GM12878 (cell line): Measurements from ENCODE around the gene DOCK1. TPM values are rescaled to one million over a fixed set of nuclear protein-coding genes. Genes with fewer than 3 reads are reported as not detected.

Experiments
- ATAC-seq: fragments of 200-7000 bp; cut with Tn5 transposase; 3 replicates; pipeline ENCODE4 v1.9.1; 2020; ENCODE audit warnings: mild to moderate bottlenecking, moderate library complexity
- BruUV-seq: library from RNA; stranded (reverse); fragments of 400-500 nt; replicated peaks from 2 replicates; lab custom pipeline; 2021; lab: Mats Ljungman, UMichigan
- CTCF ChIA-PET: fragments of 300-600 bp; sonication (Branson Sonifier 250); formaldehyde crosslinking; extraction: SDS; loops from one replicate; lab custom pipeline; 2021; ENCODE audit warnings: inconsistent platforms; lab: Yijun Ruan, JAX
- POLR2A ChIA-PET: fragments of 350-600 bp; formaldehyde crosslinking; extraction: SDS; loops from one replicate; lab custom pipeline; 2021; ENCODE audit warnings: inconsistent platforms; lab: Charles Lee
- RAD21 ChIA-PET: fragments of 300-600 bp; sonication (Branson Sonifier 250); formaldehyde crosslinking; loops from one replicate; lab custom pipeline; 2023; ENCODE audit warnings: antibody characterized with exemption; ENCODE audit not compliant: unreplicated experiment; lab: Charles Lee
- SMC1A ChIA-PET: fragments of 300-600 bp; sonication (Branson Sonifier 250); formaldehyde crosslinking; loops from one replicate; lab custom pipeline; 2023; ENCODE audit not compliant: unreplicated experiment, uncharacterized antibody; lab: Charles Lee
- DNase-seq: peaks from one replicate; pipeline ENCODE4 v3.0.0-alpha.2; 2011; ENCODE audit warnings: low read depth, low spot score
- FAIRE-seq: peaks from 3 replicates; lab custom pipeline; 2011; peaks lifted over from hg19 to GRCh38; lab: Jason Lieb, UNC
- H2AFZ ChIP-seq: 2 replicates; pipeline ENCODE4 v1.6.0; 2011; ENCODE audit warnings: low read depth, low read length, control low read depth; ENCODE audit not compliant: control insufficient read depth
- H3K27ac ChIP-seq: 2 replicates; pipeline ENCODE4 v1.5.1; 2011; ENCODE audit warnings: control low read depth; ENCODE audit not compliant: control insufficient read depth, insufficient read depth
- H3K27me3 ChIP-seq, 2 experiments: replicated peaks in 1 of 2; 2 replicates each; pipeline versions ENCODE4 v1.6.0 to v1.6.1; 2011; ENCODE audit warnings: low read length in 1 of 2; ENCODE audit not compliant: control insufficient read depth in 2 of 2, insufficient read depth in 2 of 2
- H3K36me3 ChIP-seq, 2 experiments: 2 replicates each; pipeline ENCODE4 v1.5.1; 2011; ENCODE audit warnings: low read length in 1 of 2; ENCODE audit not compliant: control insufficient read depth in 2 of 2, insufficient read depth in 2 of 2
- H3K4me1 ChIP-seq: 2 replicates; pipeline ENCODE4 v1.6.1; 2011; ENCODE audit warnings: mild to moderate bottlenecking, low read length, moderate library complexity, mixed read lengths; ENCODE audit not compliant: control insufficient read depth, insufficient read depth
- H3K4me2 ChIP-seq: 2 replicates; pipeline ENCODE4 v1.6.0; 2011; ENCODE audit warnings: control low read depth; ENCODE audit not compliant: control insufficient read depth, insufficient read depth
- H3K4me3 ChIP-seq: fragments of 200-600 bp; sonication (generic); 2 replicates; pipeline ENCODE4 v1.5.1; 2016
- H3K79me2 ChIP-seq: 2 replicates; pipeline ENCODE4 v1.6.0; 2011; ENCODE audit warnings: low read length; ENCODE audit not compliant: control insufficient read depth, insufficient read depth
- H3K9ac ChIP-seq: 2 replicates; pipeline ENCODE4 v1.8.0; 2011; ENCODE audit warnings: low read length, control low read depth, mixed read lengths; ENCODE audit not compliant: control insufficient read depth, insufficient read depth
- H3K9me3 ChIP-seq: replicated peaks from 3 replicates; pipeline ENCODE4 v1.5.1; 2011; ENCODE audit warnings: mild to moderate bottlenecking, low read length; ENCODE audit not compliant: control insufficient read depth, insufficient read depth
- H4K20me1 ChIP-seq: 2 replicates; pipeline ENCODE4 v1.6.0; 2011; ENCODE audit not compliant: control insufficient read depth, insufficient read depth
- BMI1 ChIP-seq: fragments of 450-650 bp; IDR thresholded peaks from 2 replicates; pipeline ENCODE4 v1.6.1; 2016; ENCODE audit warnings: mild to moderate bottlenecking, moderate library complexity, borderline replicate concordance
- CTCF ChIP-seq, 3 experiments: IDR thresholded peaks in 2 of 3; conservative IDR thresholded peaks in 1 of 3; 2 replicates each; pipeline ENCODE4 v1.5.1; 2011; ENCODE audit warnings: low read depth in 3 of 3, low read length in 3 of 3, mild to moderate bottlenecking in 3 of 3, control low read depth in 2 of 3, moderate library complexity in 2 of 3, inconsistent platforms in 1 of 3, mixed read lengths in 1 of 3; ENCODE audit not compliant: control insufficient read depth in 2 of 3, insufficient read depth in 1 of 3; ENCODE audit errors: extremely low read depth in 1 of 3
- CUX1 ChIP-seq: IDR thresholded peaks from 2 replicates; pipeline ENCODE4 v1.6.1; 2012; ENCODE audit warnings: improper control_type of control experiment, low read depth, low read length; ENCODE audit not compliant: insufficient replicate concordance
- FOS ChIP-seq: IDR thresholded peaks from 3 replicates; pipeline ENCODE4 v1.6.1; 2011; ENCODE audit warnings: borderline replicate concordance; ENCODE audit not compliant: insufficient read length; ENCODE audit errors: extremely low read depth
- GATAD2B ChIP-seq: fragments of 450-650 bp; conservative IDR thresholded peaks from 2 replicates; pipeline ENCODE4 v1.6.1; 2017; ENCODE audit warnings: low read depth, mild to moderate bottlenecking, moderate library complexity
- LARP7 ChIP-seq: fragments of 450-650 bp; IDR thresholded peaks from 2 replicates; pipeline ENCODE4 v1.6.1; 2017; ENCODE audit warnings: mild to moderate bottlenecking
- MEF2A ChIP-seq: IDR thresholded peaks from 2 replicates; pipeline ENCODE4 v1.6.1; 2011; ENCODE audit warnings: low read depth, mild to moderate bottlenecking, low read length, moderate library complexity; ENCODE audit not compliant: insufficient read depth
- MLLT1 ChIP-seq: fragments of 450-650 bp; IDR thresholded peaks from 2 replicates; pipeline ENCODE4 v1.6.1; 2016; ENCODE audit warnings: mild to moderate bottlenecking
- MYB ChIP-seq: fragments of 150-350 bp; IDR thresholded peaks from 2 replicates; pipeline ENCODE4 v1.6.1; 2014; ENCODE audit warnings: mild to moderate bottlenecking, low read depth, low read length, borderline replicate concordance
- PAX5 ChIP-seq: IDR thresholded peaks from 2 replicates; pipeline ENCODE4 v1.6.1; 2011; ENCODE audit warnings: low read depth, low read length, borderline replicate concordance
- POLR2AphosphoS5 ChIP-seq: IDR thresholded peaks from 2 replicates; pipeline ENCODE4 v1.6.1; 2011; ENCODE audit warnings: mild to moderate bottlenecking, low read length, inconsistent platforms
- RAD21 ChIP-seq: IDR thresholded peaks from 2 replicates; pipeline ENCODE4 v1.6.1; 2011; ENCODE audit warnings: mild to moderate bottlenecking, low read depth, low read length, moderate library complexity; ENCODE audit not compliant: insufficient read depth
- SIX5 ChIP-seq: IDR thresholded peaks from 2 replicates; pipeline ENCODE4 v1.6.1; 2011; ENCODE audit warnings: mild to moderate bottlenecking, low read depth, low read length, moderate library complexity; ENCODE audit not compliant: severe bottlenecking
- TCF7 ChIP-seq: IDR thresholded peaks from 2 replicates; pipeline ENCODE4 v1.6.1; 2014; ENCODE audit warnings: antibody characterized with exemption, borderline replicate concordance
- WRNIP1 ChIP-seq: IDR thresholded peaks from 2 replicates; pipeline ENCODE4 v1.6.1; 2011; ENCODE audit warnings: low read depth, low read length, improper control_type of control experiment, borderline replicate concordance
- ZBED1 ChIP-seq: IDR thresholded peaks from 2 replicates; pipeline ENCODE4 v1.6.1; 2016; ENCODE audit warnings: borderline replicate concordance
- ZNF622 ChIP-seq: fragments of 450-650 bp; IDR thresholded peaks from 2 replicates; pipeline ENCODE4 v1.6.1; 2017; ENCODE audit warnings: mild to moderate bottlenecking, inconsistent platforms
- ZZZ3 ChIP-seq: IDR thresholded peaks from 2 replicates; pipeline ENCODE4 v1.6.1; 2011; ENCODE audit warnings: low read depth; ENCODE audit not compliant: control insufficient read depth, insufficient read length
- WGBS: methylation state at CpG from one replicate; pipeline ENCODE4 v1.1.6; 2016; ENCODE audit warnings: low lambda C conversion rate; ENCODE audit not compliant: insufficient replicate concordance, insufficient coverage; ENCODE audit errors: missing lambda C conversion rate; 5-methylcytosine and 5-hydroxymethylcytosine counted together
- in situ Hi-C: fragments of 300-500 bp; cut with MboI; formaldehyde crosslinking; loops from 9 replicates; pipeline ENCODE4 v1.14.3; 2018; ENCODE audit warnings: mixed read lengths
- intact Hi-C: fragments of 100-400 bp; cut with micrococcal nuclease; formaldehyde crosslinking; loops from one replicate; pipeline ENCODE4 v1.14.2; 2022; ENCODE audit not compliant: unreplicated experiment
- polyA plus RNA-seq, 11 experiments: library from polyadenylated mRNA; depleted of rRNA in 4 of 11; unstranded in 6 of 11; stranded (reverse) in 5 of 11; fragments of >200 nt; fragmentation: Nextera tagmentation in 4 of 11; fragmentation: Illumina TruSeq in 1 of 11; extraction: Ambion mirVana in 4 of 11; extraction: Trizol in 1 of 11; gene quantifications; 1 replicate in 1 of 11; 2 replicates in 10 of 11; pipeline versions ENCODE4 v1.2.1 to v1.2.3, GENCODE V29; 2011 to 2016; ENCODE audit warnings: inconsistent platforms in 2 of 11, missing spikeins in 2 of 11, low read depth in 1 of 11
- total RNA-seq, 4 experiments: library from RNA; depleted of rRNA in 3 of 4; stranded (reverse); fragments of >200 nt in 3 of 4; fragmentation: Illumina TruSeq in 1 of 4; extraction: Trizol in 1 of 4; gene quantifications; 2 replicates each; pipeline versions ENCODE4 v1.2.1 to v1.2.3, GENCODE V29; 2013 to 2021

DOCK1 gene
- total and polyA plus RNA-seq, 10 of the 15 experiments (the other 5 are each of a cell fraction or from before 2014, with no cell fraction given): 0.05 to 0.18 TPM; not detected in 8

GRCh38 chr10:127039435-127039834 lies 134.2 kb downstream of the DOCK1 start:
- H3K4me2 ChIP-seq: no peak overlapping the region
- ATAC-seq (no peak), FAIRE-seq (no peak), DNase-seq (no peak)
- intact Hi-C loops (no loop called here), in situ Hi-C loops (no loop called here)
- no peaks in the 10 kb centered on the region for H4K20me1 ChIP-seq
- H3K27me3 ChIP-seq: no peaks in the 10 kb centered on the region
- H2AFZ ChIP-seq: no peak overlapping the region
- no TSS peak for BruUV-seq
- no peaks in the 10 kb centered on the region; the same call in 2 of the 3 replicates for H3K9me3 ChIP-seq
- no peaks in the 10 kb centered on the region for H3K4me1 ChIP-seq
- H3K36me3 ChIP-seq: no peaks in the 10 kb centered on the region
- H3K4me3 ChIP-seq: no peak overlapping the region
- SMC1A ChIA-PET: no interaction called here
- CTCF ChIA-PET: no interaction called here
- WGBS: 38% methylated on average over 8 of the region's 8 CpGs
- POLR2A ChIA-PET: no interaction called here
- no peak overlapping the region for H3K27ac ChIP-seq
- H3K79me2 ChIP-seq: no peaks in the 10 kb centered on the region
- RAD21 ChIA-PET: no interaction called here
- no peak overlapping the region for H3K9ac ChIP-seq
- TF ChIP-seq ZZZ3 (no peak), POLR2AphosphoS5 (no peak), BMI1 (no peak), LARP7 (no peak), MLLT1 (no peak), MEF2A (no peak), CUX1 (no peak), ZBED1 (no peak), PAX5 (no peak), WRNIP1 (no peak), RAD21 (no peak), FOS (no peak), SIX5 (no peak), TCF7 (no peak), GATAD2B (no peak), MYB (no peak), ZNF622 (no peak), CTCF (IDR thresholded peaks at IDR 0.05 in 2 of 3, conservative IDR thresholded peaks at IDR 0.05 in 1 of 3; ENCODE audit: control insufficient read depth in 2 of 3, extremely low read depth in 1 of 3, insufficient read depth in 1 of 3, low read depth in 3 of 3, low read length in 3 of 3) (no peak)
